T follicular helper cell (primary cell): ENCODE measurements around the gene ITIH1.

Experiments used
- DNase-seq: peaks from one replicate; pipeline ENCODE4 v3.0.0-alpha.2; 2020; ENCODE audit warnings: low read depth

The ITIH1 gene

GRCh38 chr3:52813810-52814209 lies 36.4 kb downstream of the ITIH1 start:
- DNase-seq: no peak

- DNase-seq: no peak
Measured at GRCh38 chr3:52816199-52816598, 38.8 kb downstream of the ITIH1 start.

DNA sequence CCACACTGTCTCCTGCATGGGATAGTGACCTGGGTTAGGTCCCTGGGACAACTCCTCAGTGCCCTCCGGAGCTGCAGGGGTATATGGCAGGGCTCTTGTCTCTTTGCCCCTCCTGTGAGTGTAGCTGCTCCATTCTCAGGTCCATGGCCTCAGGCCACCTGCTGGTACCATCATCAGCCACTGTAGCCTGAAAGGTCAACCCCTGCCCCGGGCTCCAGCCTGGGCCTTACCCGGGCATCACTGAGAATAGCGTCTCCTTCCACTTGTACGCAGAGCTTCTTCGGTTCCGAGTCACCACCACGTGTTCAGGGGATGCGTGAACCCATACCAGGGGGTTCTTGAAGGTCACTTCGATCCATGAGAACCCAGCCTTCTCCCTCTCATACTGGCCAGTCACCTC lies 39.3 kb downstream of the ITIH1 start:
- DNase-seq: no peak

DNA sequence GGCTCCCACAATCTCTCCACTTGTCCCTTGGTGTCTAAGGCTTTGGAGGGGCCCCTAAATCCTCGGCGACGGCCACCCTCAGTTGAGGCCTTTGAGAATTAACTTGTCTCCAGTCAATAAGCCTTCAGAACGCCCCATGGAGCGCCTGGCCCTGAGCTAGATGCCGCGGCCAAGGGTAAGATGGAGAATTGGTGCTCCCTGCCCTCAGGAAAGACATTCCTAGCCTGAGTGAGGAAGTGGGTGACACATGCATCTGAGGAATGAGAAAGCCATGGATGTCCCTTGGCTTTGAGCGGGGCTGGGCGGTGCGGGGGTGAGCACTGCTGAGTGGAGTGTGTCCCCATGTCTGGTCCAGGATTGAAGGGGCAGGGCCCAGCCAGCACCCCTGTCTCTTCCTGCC lies 39.8 kb downstream of the ITIH1 start:
- DNase-seq: no peak

DNA sequence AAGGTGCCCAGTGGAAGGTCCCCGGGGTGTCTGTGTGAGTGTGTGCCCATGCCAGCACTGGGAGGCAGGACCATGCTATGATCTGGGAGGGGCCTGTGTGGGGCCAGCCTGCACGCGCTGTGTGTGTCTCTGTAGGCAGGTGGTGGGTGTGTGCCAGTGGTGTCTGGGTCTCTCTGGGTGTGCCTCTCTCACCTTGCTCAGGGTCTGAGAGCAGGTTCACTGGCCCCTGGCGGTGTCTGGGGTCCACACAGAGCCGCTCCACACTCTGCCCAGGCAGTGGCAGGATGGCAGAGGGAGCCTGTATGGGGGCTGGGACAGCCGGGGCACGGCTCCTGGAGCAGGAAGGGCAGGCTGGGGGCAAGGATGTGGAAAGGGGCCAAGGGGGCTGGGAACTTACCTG lies 40.5 kb downstream of the ITIH1 start:
- no peak for DNase-seq

- DNase-seq: no peak
Measured at GRCh38 chr3:52819936-52820335, 42.5 kb downstream of the ITIH1 start.

GRCh38 chr3:52820736-52821135 lies 43.3 kb downstream of the ITIH1 start:
- DNase-seq: no peak

GRCh38 chr3:52822363-52822762 lies 45.0 kb downstream of the ITIH1 start:
- DNase-seq: no peak

- DNase-seq: no peak
Measured at GRCh38 chr3:52824037-52824436, 46.6 kb downstream of the ITIH1 start.

GRCh38 chr3:52827441-52827840 lies 50.0 kb downstream of the ITIH1 start:
- DNase-seq: no peak

- DNase-seq: no peak
Measured at GRCh38 chr3:52827866-52828376, 50.5 kb downstream of the ITIH1 start.

- no peak for DNase-seq
Measured at GRCh38 chr3:52829482-52829881, 52.1 kb downstream of the ITIH1 start.

DNA sequence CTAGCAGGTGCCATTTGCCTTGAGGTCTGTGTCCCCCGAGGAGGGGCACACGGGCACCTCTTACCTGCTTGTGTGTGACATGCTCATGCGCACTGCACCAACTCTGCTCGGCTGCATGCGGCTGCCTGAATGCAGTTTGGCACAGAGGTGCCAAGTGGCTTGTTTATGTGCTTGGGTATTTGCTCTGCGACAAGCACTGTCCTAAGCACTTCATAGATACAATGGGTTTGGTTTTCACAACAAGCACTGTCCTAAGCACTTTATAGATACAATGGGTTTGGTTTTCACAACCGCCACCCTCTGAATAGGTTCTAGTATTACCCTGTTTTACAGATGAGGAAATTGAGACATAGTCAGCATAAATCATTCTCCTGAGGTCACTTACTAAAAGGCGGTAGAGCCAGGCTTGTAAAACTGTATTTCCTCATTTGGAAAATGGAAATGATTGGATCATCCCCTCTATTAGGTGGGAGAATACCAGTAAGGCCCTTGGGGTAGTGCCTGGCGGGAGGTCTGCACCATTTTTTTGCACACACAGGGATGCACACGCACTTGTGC lies 52.6 kb downstream of the ITIH1 start:
- DNase-seq: no peak

DNA sequence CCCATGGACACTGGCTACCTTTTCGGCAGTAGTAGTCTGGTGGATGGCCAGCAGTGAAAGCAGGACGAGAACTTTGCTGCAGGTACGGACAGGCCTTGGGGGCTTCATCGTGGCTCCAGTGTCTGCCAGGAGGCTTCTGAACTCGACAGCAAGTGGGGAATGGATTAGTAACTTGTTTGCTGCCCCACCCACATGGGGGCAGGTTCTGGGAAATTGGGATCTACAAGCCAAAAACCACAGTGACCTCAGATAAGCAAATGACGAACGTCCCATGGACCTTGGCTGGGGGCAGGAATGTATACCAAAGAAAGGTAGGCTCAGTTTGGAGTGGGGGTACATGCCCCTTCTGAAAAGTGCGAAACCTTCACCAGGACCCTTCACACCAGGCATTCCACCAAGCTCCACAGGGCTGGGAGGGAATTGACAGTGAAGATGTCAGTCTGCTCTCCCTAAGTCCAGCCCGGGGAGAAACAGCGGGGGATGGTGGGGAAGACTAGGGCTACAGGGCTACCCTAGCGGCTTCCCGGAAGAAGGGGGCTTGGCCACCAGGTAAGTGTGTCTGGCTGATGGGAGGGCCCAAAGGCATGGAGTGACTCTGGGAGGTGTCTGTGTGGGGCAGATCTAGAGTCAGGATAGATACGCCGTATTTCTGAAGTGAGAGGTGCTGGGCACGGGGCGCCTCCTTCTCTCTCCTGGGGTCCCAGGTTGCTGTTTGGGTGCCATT lies 53.3 kb downstream of the ITIH1 start, which contains the start of gene ITIH4:
ITIH4 (minus strand) TSS at position 138 of the 724 bp plus-strand sequence; CDS start at position 108, 30 bp downstream.
- no peak for DNase-seq

DNA sequence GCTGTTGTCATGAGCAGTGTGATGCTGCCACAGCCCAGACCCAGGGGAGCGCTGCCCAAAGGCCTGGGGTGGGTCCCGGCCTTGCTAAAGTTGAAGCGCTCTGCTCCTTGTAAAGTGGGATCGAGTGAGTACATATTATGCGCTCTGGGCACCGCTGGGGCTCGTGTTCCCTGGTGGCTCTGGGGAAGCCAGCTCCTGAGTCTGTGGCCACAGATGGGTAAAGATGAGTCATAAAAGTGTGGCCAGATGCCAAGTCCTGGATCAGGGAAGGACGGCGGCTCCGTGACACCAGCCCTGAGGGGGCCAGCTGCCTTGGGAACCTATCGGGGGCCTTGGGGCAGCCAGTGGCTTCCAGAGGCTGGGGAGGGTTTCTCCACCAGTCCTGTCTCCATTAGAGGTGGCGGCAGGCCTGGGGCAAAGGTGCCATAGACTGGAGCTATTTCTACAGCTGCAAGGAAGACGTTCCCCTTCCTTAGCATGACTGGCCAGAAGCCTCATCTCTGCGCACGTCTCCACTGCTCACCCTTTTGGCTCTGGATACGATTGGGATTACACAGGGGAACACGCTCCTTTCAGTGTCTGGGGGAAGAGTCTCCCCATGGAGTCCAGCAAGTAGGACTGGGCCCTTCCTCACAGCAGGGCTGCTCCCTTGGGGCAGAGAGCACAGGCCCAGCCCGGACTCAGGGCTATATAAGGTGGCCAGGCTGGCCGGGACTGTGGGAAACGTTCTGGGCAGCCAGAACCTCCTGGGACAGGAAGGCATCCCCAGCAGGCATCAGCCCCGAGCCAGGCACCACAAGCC lies 54.3 kb downstream of the ITIH1 start:
- DNase-seq: no peak

DNA sequence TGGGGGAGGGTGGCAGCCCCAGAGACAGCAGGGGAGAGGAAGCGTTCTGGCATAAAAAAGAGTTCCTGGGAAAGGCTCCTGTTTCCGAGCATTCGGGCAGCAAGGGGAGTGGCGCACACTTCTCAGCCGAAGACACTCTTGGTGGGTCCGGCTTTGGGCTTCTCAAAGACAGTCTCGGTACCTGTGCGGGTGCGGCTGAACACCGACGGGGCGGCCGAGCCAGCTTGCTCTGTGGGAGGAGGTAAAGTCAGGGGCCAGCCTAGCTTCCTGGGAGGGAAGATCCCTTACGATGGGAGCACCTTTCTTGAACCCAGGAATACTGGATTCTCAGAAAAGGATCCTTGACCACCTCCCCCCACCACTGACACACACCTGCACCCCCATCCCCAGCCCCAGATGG lies 55.8 kb downstream of the ITIH1 start:
- DNase-seq: no peak

GRCh38 chr3:52834871-52835501 lies 57.6 kb downstream of the ITIH1 start, which contains the start of gene MUSTN1:
TSS of gene MUSTN1 (minus strand) at chr3:52835019. CDS start at chr3:52834948, 71 bp downstream.
- DNase-seq: no peak

- DNase-seq: no peak
Measured at GRCh38 chr3:52835766-52836470, 58.5 kb downstream of the ITIH1 start.

- DNase-seq: no peak
Measured at GRCh38 chr3:52836471-52836845, 59.1 kb downstream of the ITIH1 start.

- DNase-seq: no peak
Measured at GRCh38 chr3:52836986-52837385, 59.6 kb downstream of the ITIH1 start.

DNA sequence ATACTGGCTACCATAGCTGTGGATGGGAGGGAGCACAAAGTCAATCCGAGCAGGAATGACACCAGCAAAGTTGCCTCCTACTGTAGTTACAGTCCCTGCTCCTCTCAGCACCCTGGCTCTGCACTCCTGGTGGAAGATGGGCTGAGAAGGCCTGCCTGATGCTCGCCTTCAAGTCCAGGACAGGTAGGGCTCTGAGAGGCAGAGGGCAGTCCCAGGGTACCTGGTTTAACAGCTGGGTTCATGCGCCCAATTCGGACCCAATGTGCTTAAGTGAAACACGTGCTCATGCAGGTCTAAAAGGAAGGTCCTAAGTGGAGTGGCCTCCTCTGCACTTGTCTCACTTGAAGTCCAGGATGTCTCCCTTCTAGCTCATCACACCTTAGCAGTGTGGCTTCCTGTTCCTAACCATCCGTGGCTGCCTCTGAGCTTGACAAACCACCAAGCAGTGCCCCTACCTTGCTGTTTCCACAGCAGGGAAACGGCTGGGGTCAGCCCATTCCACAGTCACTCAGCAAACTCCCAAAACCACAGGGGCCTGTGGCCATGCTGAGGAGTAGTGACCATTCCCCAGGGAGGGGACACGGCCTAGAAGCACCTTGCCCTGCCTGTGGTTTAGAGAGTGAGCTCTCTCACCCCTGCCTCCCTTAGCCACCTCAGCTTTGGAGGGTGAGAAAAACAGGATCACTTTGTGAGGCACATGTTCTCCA lies 61.3 kb downstream of the ITIH1 start:
- DNase-seq: no peak
